Activated naive CD8-positive, alpha-beta T cell treated with anti-CD3 and anti-CD28 coated beads, Interleukin-2, amount 10 ng/mL, durations not matched to agents 7 days and 5 days (primary cell): Measurements from ENCODE around the gene ITGB2. TPM values are rescaled to one million over a fixed set of nuclear protein-coding genes. Genes with fewer than 3 reads are reported as not detected.
A peak's percentile ranks its signal among the peaks of the same experiment; 100 is the strongest.
"Not testable (repeated sequence)": the region's sequence is repeated elsewhere in the genome, so short reads cannot be mapped to it uniquely, and the experiment has no call there.

ENCODE experiments used
- ATAC-seq: fragments of 150-1000 bp; cut with Tn5 transposase; one replicate; pipeline ENCODE4 v1.10.0; 2021; ENCODE audit warnings: low read depth, moderate library complexity
- POLR2A ChIA-PET: fragments of 350-600 bp; sonication (Branson Sonifier 250); formaldehyde crosslinking; loops from one replicate; lab custom pipeline; 2021; ENCODE audit warnings: antibody characterized with exemption; lab: Charles Lee
- DNase-seq: peaks from one replicate; pipeline ENCODE4 v3.0.0; 2021
- H3K27ac Mint-ChIP-seq: one replicate; pipeline ENCODE4 v1.8.0; 2022; ENCODE audit warnings: mild to moderate bottlenecking, mixed read lengths
- H3K27me3 Mint-ChIP-seq: one replicate; pipeline ENCODE4 v1.8.0; 2022; ENCODE audit warnings: mild to moderate bottlenecking, moderate library complexity, mixed read lengths
- H3K36me3 Mint-ChIP-seq: one replicate; pipeline ENCODE4 v1.8.0; 2021; ENCODE audit warnings: mild to moderate bottlenecking, mixed read lengths
- H3K4me1 Mint-ChIP-seq: one replicate; pipeline ENCODE4 v1.8.0; 2021; ENCODE audit warnings: mixed read lengths
- H3K4me3 Mint-ChIP-seq: one replicate; pipeline ENCODE4 v1.8.0; 2022; ENCODE audit warnings: mild to moderate bottlenecking, moderate library complexity, mixed read lengths
- H3K9me3 Mint-ChIP-seq: one replicate; pipeline ENCODE4 v1.8.0; 2021; ENCODE audit warnings: mixed read lengths
- total RNA-seq, 2 experiments: library from RNA; stranded (reverse); gene quantifications; one replicate each; pipeline ENCODE4 v1.2.3, GENCODE V29; 2021

ITGB2 gene
- total RNA-seq, 2 experiments from 2014 or later: 416 to 452 TPM

- Mint-ChIP-seq H3K36me3 (peaks cover 29% of the 10 kb centered on the region), H3K9me3 (no peaks in the 10 kb centered on the region), H3K27ac (peak overlapping the region; percentile 91), H3K4me1 (peaks cover 48% of the 10 kb centered on the region), H3K27me3 (no peaks in the 10 kb centered on the region), H3K4me3 (peak overlapping the region; percentile 79)
- POLR2A ChIA-PET: interaction anchor here (0.6 to 6.7 kb wide), 11 partner anchors 8 to 900 kb away, joined by 3 to 165 read pairs (median 3); partner anchors contain the start of genes ITGB2, PTTG1IP, SLX9 and UBE2G2
- ATAC-seq: peak; percentile 14
- peak; percentile 47 for DNase-seq
These were observed 7.1 kb downstream of the ITGB2 start for GRCh38 chr21:44913425-44914175.

GRCh38 chr21:44912506-44913412, 7.9 kb downstream of the ITGB2 start:
- H3K27me3 Mint-ChIP-seq, ATAC-seq, DNase-seq, H3K9me3 Mint-ChIP-seq: not testable (repeated sequence)
- POLR2A ChIA-PET: interaction anchor here (0.7 to 6.7 kb wide), 5 partner anchors 7 to 40 kb away, joined by 3 to 165 read pairs (median 8); partner anchors contain the start of genes ITGB2 and PTTG1IP
- Mint-ChIP-seq H3K4me1 (peaks cover 49% of the 10 kb centered on the region), H3K4me3 (peak overlapping the region; percentile 83), H3K36me3 (peaks cover 26% of the 10 kb centered on the region), H3K27ac (peak overlapping the region; percentile 97)

GRCh38 chr21:44912158-44912473, 8.6 kb downstream of the ITGB2 start:
- Mint-ChIP-seq H3K27me3 (no peaks in the 10 kb centered on the region), H3K4me1 (peaks cover 43% of the 10 kb centered on the region), H3K9me3 (no peaks in the 10 kb centered on the region), H3K4me3 (peak overlapping the region; percentile 83), H3K36me3 (peaks cover 21% of the 10 kb centered on the region), H3K27ac (peak overlapping the region; percentile 97)
- POLR2A ChIA-PET: interaction anchor here (1.8 to 6.7 kb wide), 2 partner anchors 9 to 17 kb away, joined by 8 to 165 read pairs; partner anchors contain the start of gene ITGB2
- no peak for DNase-seq
- ATAC-seq: no peak

GRCh38 chr21:44911384-44912157, 9.1 kb downstream of the ITGB2 start:
- Mint-ChIP-seq H3K27me3 (no peaks in the 10 kb centered on the region), H3K27ac (peak overlapping the region; percentile 97), H3K4me1 (peaks cover 38% of the 10 kb centered on the region), H3K4me3 (peak overlapping the region; percentile 83), H3K9me3 (no peaks in the 10 kb centered on the region), H3K36me3 (peaks cover 21% of the 10 kb centered on the region)
- DNase-seq (peak; percentile 79), ATAC-seq (peak; percentile 61)
- POLR2A ChIA-PET: interaction anchor here (1.1 to 6.7 kb wide), 3 partner anchors 10 to 38 kb away, joined by 3 to 165 read pairs (median 8); partner anchors contain the start of genes ITGB2 and PTTG1IP

GRCh38 chr21:44911068-44911383, 9.7 kb downstream of the ITGB2 start:
- Mint-ChIP-seq H3K27me3 (no peaks in the 10 kb centered on the region), H3K36me3 (peaks cover 22% of the 10 kb centered on the region), H3K9me3 (no peaks in the 10 kb centered on the region), H3K27ac (peak overlapping the region; percentile 97), H3K4me3 (peak overlapping the region; percentile 83), H3K4me1 (peaks cover 36% of the 10 kb centered on the region)
- DNase-seq: no peak
- ATAC-seq: no peak
- POLR2A ChIA-PET: interaction anchor here (1.1 to 6.7 kb wide), 2 partner anchors 18 to 38 kb away, joined by 3 to 165 read pairs; partner anchors contain the start of gene PTTG1IP

GRCh38 chr21:44910229-44911067, 10.3 kb downstream of the ITGB2 start:
- no peak for DNase-seq
- ATAC-seq: no peak
- Mint-ChIP-seq H3K27ac (peak overlapping the region; percentile 97), H3K4me3 (peak overlapping the region; percentile 83), H3K9me3 (no peaks in the 10 kb centered on the region), H3K4me1 (peaks cover 32% of the 10 kb centered on the region), H3K36me3 (peaks cover 21% of the 10 kb centered on the region), H3K27me3 (no peaks in the 10 kb centered on the region)
- POLR2A ChIA-PET: interaction anchor here (1.1 to 6.7 kb wide), 2 partner anchors 18 to 37 kb away, joined by 3 to 165 read pairs; partner anchors contain the start of gene PTTG1IP

- Mint-ChIP-seq H3K36me3 (peaks cover 19% of the 10 kb centered on the region), H3K4me3 (no peak overlapping the region), H3K4me1 (peaks cover 25% of the 10 kb centered on the region), H3K27me3 (no peaks in the 10 kb centered on the region), H3K27ac (peak overlapping the region; percentile 38), H3K9me3 (no peaks in the 10 kb centered on the region)
- POLR2A ChIA-PET: interaction anchor here (6.7 kb wide), 1 partner anchor 19 kb away, joined by 165 read pairs; no protein-coding TSS in a partner anchor
- DNase-seq: no peak
- ATAC-seq: no peak
These were observed 11.0 kb downstream of the ITGB2 start for GRCh38 chr21:44909719-44910118.

- DNase-seq (no peak), ATAC-seq (no peak)
- H3K4me3 Mint-ChIP-seq: no peak overlapping the region
- peaks cover 25% of the 10 kb centered on the region for H3K36me3 Mint-ChIP-seq
- peak overlapping the region; percentile 18 for H3K27ac Mint-ChIP-seq
- H3K27me3 Mint-ChIP-seq: no peaks in the 10 kb centered on the region
- H3K9me3 Mint-ChIP-seq: no peaks in the 10 kb centered on the region
- POLR2A ChIA-PET: interaction anchor here (6.7 kb wide), 1 partner anchor 20 kb away, joined by 165 read pairs; no protein-coding TSS in a partner anchor
- H3K4me1 Mint-ChIP-seq: peaks cover 24% of the 10 kb centered on the region
These were observed 11.8 kb downstream of the ITGB2 start for GRCh38 chr21:44908908-44909307.

- H3K4me3 Mint-ChIP-seq: no peak overlapping the region
- peaks cover 28% of the 10 kb centered on the region for H3K36me3 Mint-ChIP-seq
- H3K4me1 Mint-ChIP-seq: peaks cover 23% of the 10 kb centered on the region
These were observed 12.5 kb downstream of the ITGB2 start for GRCh38 chr21:44907966-44908895.

GRCh38 chr21:44907225-44907965, 13.3 kb downstream of the ITGB2 start:
- POLR2A ChIA-PET: interaction anchor here (1.1 to 1.8 kb wide), 2 partner anchors 15 to 25 kb away, joined by 5 read pairs; no protein-coding TSS in a partner anchor
- Mint-ChIP-seq H3K27ac (no peak overlapping the region), H3K27me3 (no peaks in the 10 kb centered on the region), H3K36me3 (peaks cover 36% of the 10 kb centered on the region), H3K4me1 (peaks cover 23% of the 10 kb centered on the region), H3K9me3 (no peaks in the 10 kb centered on the region), H3K4me3 (no peak overlapping the region)
- DNase-seq (no peak), ATAC-seq (no peak)

More at GRCh38 chr21:44907966-44908895, 12.5 kb downstream of the ITGB2 start:
- ATAC-seq (no peak), DNase-seq (no peak)
- Mint-ChIP-seq H3K27me3 (no peaks in the 10 kb centered on the region), H3K9me3 (no peaks in the 10 kb centered on the region), H3K27ac (peak overlapping the region; percentile 18)
- POLR2A ChIA-PET: interaction anchor here (1.8 kb wide), 1 partner anchor 24 kb away, joined by 5 read pairs; no protein-coding TSS in a partner anchor
